Epidermal melanocyte (primary cell): ENCODE results near the gene FGA.

Experiments
- DNase-seq: peaks from one replicate; pipeline ENCODE4 v3.0.0; 2011; ENCODE audit warnings: low spot score; ENCODE audit not compliant: insufficient read length

The FGA gene

GRCh38 chr4:154590329-154591006 is at the start of gene FGA:
Gene FGA (minus strand): TSS chr4:154590742. CDS start chr4:154590687, 55 bp downstream.
- DNase-seq: no peak

GRCh38 chr4:154634058-154634457 is 43.5 kb upstream of the FGA start:
- DNase-seq: no peak

- DNase-seq: no peak
Measured at GRCh38 chr4:154631828-154632227, 41.3 kb upstream of the FGA start.

- no peak for DNase-seq
Measured at GRCh38 chr4:154630324-154630723, 39.8 kb upstream of the FGA start.

GRCh38 chr4:154626793-154627484 is 36.4 kb upstream of the FGA start:
- DNase-seq: no peak

DNA sequence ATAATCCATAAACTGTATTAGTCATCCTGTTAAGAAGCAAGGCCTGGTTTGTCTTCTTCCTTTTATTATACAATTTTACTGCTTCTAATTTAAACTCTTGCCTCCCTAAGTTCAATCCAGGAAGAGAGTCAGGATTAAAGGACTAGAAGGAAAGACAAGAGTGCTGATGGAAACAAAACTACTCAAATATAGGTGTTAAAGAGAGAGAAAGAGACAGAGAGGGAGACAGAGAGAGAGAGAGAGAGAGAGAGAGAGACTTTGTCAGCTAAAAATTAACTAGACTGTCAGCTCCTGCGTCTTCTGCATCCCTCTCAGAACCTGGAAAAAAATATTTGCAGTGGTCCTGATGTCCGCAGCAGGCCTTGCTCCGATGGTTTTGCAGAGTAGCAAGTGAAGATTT is 35.4 kb upstream of the FGA start:
- no peak for DNase-seq

- DNase-seq: no peak
Measured at GRCh38 chr4:154623995-154624394, 33.5 kb upstream of the FGA start.

DNA sequence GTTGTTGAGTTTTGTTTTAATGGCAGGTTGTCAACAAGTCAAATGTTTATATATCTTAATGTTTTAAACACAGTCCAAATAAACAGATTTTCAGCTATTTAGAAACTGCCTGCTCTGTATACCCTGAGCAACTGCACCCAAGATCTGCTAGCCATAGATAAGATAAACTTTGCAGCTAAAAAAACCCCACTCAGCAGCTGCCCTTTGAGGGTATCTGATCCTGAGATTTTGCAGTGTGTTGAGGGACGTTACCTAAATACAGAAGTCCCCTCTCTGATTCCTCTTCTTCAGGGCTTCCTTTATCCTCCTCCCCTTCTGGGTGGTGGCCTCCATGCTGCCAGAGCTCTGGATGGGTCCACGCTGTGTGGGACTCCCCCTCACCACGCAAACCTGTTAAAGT is 32.9 kb upstream of the FGA start:
- no peak for DNase-seq

DNA sequence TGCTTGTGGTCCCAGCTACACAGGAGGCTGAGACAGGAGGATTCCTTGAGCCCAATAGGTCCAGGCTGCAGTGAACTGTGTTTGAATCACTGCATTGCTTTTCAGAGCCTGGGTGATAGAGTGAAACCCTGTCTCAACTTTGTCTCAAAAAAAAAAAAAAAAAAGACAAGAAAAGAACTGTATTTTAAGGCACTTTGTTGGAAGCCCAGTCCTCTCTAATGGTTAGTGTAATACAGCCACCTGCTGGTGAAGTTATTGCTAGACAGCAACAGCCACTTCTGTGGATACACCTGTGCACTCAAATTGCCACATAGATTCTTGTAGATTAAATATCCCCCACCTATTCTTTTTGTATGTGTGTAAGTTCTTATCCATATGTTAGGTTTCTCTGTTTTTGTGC is 32.1 kb upstream of the FGA start:
- DNase-seq: peak; percentile 40

DNA sequence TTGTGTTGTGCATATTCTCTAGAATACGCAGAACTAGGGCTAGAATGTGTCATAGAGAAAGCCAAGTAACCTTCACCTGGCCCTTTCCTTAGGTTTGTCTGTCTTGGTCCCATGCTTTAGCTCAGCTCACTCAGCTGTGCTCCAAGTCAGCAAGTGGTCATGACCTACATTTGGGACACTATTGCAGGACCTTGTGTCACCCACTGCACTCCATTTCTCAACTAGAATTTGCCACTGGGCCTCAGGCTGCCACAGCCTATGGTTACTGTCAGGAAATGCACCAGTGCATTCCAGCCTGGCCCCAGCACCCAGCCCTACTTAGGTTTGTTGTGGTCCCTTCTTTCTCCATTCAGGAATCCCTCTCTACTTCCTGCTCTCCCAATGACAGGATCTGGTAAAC is 29.6 kb upstream of the FGA start:
- no peak for DNase-seq

DNA sequence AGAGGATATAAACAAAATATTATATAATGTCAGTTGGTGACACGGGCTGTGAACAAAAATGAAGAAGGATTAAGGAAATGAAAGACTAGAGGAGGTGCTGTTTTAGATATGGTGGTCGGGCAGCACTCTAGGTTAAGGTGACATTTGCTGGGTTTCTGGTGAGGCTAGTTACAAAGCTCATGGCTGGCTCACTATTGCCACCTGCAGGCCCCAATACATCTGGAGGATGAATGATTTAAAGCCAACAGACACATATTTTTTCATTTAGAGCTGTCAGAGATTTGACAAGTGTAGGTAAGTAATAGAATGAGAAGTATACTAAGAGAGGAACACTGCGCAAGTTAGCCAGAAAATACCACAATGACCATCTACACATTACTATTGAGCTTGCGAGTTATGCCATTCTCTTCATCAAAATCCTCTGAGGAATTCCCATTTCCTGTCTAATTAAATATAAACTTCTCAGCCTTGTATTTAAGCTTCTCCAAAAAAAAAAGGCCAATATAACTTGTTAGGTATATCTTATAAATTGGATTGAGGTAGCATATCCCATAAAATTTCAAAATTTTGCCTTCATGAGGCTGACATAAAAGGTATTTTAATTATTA is 28.3 kb upstream of the FGA start:
- peak; percentile 43 for DNase-seq

GRCh38 chr4:154617820-154618317 is 27.3 kb upstream of the FGA start:
- DNase-seq: no peak

GRCh38 chr4:154616731-154617130 is 26.2 kb upstream of the FGA start:
- no peak for DNase-seq

DNA sequence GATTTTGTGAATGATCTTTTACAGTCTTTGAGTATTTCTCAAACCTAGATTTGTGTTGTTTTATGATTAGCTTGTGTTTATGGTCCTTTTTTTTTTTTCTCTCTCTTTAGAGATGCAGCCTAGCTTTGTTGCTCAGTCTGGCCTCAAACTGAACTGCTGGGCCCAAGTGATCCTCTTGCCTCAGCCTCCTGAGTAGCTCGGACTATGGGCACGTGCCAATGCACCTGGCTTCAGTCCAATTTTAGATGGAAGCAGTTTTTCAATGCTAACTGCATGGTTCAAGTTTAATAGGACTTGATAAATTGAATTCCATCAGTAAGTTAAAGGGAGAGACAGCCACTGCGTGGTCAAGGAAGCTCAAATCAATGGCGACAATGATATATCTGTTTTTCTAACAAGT is 25.7 kb upstream of the FGA start:
- DNase-seq: no peak

DNA sequence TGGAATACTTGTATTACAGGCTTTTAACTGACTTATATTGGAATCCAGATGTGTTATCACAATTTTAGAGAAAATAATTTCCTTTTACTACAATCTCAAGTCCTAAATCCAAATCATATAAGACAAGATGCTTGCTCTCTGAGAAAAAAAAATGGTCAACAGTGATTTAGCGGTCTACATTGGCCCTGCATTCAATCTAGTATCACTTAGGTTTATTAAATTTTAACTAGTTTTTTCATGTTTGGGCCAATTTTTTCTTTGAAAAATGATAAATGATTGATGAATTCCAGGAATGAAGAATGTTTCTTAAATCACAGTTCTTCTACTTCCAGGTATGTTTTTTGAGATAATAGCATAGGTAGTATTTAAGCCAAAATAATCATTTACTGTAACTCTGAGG is 24.7 kb upstream of the FGA start:
- no peak for DNase-seq

DNA sequence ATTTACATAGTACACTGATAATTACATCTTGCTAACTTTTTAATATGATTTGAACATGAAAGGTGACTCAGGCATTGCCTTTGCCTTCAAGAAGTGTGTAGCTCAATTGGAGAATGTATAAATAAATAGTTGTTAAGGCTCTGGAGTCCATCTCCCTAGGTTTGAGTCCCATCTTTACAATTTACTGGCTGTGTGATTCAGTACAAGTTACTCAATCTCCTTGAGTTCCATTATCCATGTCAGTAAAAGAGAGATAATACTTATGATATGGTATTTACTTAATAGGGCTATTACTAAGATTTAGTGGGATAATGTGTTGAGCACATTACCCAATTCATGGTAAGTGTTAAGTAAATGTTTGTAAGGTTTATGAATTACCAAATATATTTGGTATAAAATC is 23.8 kb upstream of the FGA start:
- no peak for DNase-seq

GRCh38 chr4:154612472-154613414 is 22.2 kb upstream of the FGA start, which contains the start of gene FGG:
Gene FGG (minus strand): TSS chr4:154612656. CDS start chr4:154612609, 47 bp downstream.
- no peak for DNase-seq

- no peak for DNase-seq
Measured at GRCh38 chr4:154611833-154612232, 21.3 kb upstream of the FGA start.

- no peak for DNase-seq
Measured at GRCh38 chr4:154610582-154610981, 20.0 kb upstream of the FGA start.

- DNase-seq: no peak
Measured at GRCh38 chr4:154609532-154609931, 19.0 kb upstream of the FGA start.
